SU-DHL-6 (cell line): ENCODE results near the gene ESRRB.

Experiments used
- EZH2phosphoT487 ChIP-seq: fragments of 200-600 bp; sonication (generic), shearing (Covaris generic); conservative IDR thresholded peaks from 2 replicates; pipeline ENCODE4 v1.6.1; 2018; ENCODE audit warnings: mild to moderate bottlenecking, antibody characterized with exemption, low read length, moderate library complexity, mixed read lengths
- TF ChIP-seq, protein P1 (sequence below): fragments of 200-600 bp; sonication (generic); IDR thresholded peaks from one replicate; pipeline ENCODE4 v1.5.1; 2017; ENCODE audit warnings: antibody characterized with exemption, mild to moderate bottlenecking, low read length, moderate library complexity; ENCODE audit not compliant: insufficient read depth, poor library complexity, severe bottlenecking

DNA sequence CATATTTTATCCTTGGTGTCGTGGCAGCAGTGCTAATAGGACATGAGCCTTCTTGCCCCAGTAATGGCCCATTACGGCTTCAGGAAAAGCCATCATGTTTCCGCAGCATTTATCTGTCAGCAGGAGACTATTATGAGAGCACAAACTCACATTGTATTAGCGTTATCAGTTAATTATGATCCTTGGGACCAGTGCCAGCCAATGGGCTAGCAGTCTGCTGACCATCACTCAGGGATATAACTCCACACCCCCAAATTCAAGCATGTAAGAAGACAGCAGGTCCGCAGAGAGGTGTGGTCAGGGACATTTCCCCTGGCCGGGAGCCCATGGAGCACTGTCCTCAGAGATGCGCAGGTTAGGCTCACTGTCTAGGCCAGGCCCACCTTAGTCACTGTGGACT, 4.9 kb upstream of the ESRRB start:
- TF ChIP-seq, protein P1, sequence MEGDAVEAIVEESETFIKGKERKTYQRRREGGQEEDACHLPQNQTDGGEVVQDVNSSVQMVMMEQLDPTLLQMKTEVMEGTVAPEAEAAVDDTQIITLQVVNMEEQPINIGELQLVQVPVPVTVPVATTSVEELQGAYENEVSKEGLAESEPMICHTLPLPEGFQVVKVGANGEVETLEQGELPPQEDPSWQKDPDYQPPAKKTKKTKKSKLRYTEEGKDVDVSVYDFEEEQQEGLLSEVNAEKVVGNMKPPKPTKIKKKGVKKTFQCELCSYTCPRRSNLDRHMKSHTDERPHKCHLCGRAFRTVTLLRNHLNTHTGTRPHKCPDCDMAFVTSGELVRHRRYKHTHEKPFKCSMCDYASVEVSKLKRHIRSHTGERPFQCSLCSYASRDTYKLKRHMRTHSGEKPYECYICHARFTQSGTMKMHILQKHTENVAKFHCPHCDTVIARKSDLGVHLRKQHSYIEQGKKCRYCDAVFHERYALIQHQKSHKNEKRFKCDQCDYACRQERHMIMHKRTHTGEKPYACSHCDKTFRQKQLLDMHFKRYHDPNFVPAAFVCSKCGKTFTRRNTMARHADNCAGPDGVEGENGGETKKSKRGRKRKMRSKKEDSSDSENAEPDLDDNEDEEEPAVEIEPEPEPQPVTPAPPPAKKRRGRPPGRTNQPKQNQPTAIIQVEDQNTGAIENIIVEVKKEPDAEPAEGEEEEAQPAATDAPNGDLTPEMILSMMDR = no peak
- no peak for TF ChIP-seq EZH2phosphoT487
